ENCODE results near the gene LSM10. TPM values are rescaled to one million over a fixed set of nuclear protein-coding genes. Genes with fewer than 3 reads are reported as not detected.

The LSM10 gene
- total RNA-seq, result 10 to 100 TPM; 24.1 to 24.2 TPM
- long read RNA-seq, transcript LSM10-201 (2 exons, 850 nt), result major isoform, 11 of 12 reads
- long read RNA-seq, partial matches to known transcripts, result 0 of 12 reads
- long read RNA-seq, other reads (novel, unspliced or antisense), result 1 of 12 reads

DNA sequence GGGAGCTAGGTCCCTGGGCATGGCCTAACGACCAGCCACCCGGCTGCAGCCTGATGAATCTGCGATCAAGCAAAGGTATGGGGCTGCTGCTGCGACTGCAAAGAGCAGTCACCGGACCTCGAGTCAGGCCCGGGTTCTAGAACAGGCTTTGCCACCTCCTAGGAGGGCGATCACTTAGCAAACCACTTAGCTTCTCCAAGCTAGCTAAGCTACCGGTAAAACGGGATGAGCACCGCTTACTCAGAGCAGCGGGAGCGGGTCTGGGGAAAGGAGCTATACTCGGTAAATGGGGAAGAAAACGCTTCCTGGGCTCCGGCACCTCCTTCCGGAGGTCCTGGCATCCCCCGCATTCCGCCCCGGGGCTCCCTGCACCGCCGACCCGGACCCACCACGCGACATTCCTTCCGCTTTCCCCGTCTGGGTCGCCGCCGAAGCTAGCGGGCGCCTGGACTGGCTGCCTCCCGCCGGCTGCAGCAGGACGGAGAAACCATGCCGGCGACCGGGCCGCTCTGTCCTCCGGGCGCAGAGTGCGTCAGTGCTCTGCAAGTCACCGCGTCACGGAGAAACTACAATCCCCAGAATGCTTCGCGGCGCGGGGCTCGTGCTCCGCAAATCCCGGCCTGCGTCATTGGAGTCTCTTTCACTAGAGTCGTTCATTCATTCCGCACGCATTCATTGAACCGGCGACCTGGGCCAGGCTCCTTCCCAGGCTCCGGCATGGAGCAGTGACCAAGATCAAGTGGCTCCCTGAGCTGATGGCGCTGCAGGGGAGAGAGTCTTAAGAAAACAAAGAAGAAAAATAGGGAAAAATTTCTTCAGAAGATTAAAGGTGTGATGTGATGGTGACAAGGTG, at the start of gene LSM10:
Gene LSM10, minus strand, starts transcription at position 531 of the 853 bp plus-strand sequence. CDS start 3,779 bp downstream, outside the sequence.
- intact Hi-C loops (cut with DNase I, micrococcal nuclease), result loop anchor here in 1 of 2 donors (10.0 kb wide), 1 partner anchor 1077 kb away; the partner anchor contains the start of gene ZC3H12A
- ATAC-seq (peak; percentile 98), DNase-seq (peak; percentile 93 to 98)

DNA sequence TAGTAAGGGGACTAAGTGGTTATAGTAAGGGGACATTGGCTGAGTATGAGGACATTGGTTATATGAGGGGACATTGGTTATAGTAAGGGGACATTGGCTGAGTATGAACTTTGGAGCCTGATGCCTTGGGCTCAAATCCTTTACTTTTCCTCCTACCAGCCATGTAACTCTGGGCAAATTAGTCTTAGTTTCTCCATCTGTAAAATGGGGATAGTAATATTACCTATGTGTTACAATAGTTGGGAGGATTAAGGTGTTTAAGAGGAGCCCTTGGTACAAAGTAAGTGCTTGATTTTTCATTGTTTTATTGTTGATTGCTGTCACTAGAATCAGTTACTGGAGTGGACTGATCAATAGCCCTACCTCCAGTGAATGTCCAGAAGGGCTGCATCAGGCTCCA, 49.7 kb upstream of the LSM10 start:
- no peak for ATAC-seq
- no peak for DNase-seq
- intact Hi-C loops (cut with DNase I, micrococcal nuclease), result no loop called here

DNA sequence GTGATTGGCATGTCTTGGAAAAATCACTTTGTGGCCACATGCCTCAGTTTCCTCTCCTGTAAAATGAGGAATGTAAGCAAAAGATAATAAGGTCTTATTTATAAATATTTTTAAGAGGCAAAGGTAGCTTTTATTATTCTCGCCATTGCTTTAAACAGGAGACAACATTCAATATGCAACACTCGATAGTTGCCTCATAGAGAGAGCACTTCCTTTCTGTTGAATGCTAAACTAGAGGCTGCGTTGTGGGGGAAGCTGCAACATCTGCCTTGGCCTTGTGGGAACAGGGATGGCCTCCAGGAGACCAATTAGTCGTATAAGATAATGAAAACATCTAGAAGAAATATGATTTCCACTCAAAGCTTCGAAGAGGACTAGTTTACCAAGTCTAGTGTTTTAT, 49.0 kb upstream of the LSM10 start:
- DNase-seq, result no peak
- intact Hi-C loops (cut with DNase I, micrococcal nuclease), result no loop called here
- ATAC-seq, result no peak

DNA sequence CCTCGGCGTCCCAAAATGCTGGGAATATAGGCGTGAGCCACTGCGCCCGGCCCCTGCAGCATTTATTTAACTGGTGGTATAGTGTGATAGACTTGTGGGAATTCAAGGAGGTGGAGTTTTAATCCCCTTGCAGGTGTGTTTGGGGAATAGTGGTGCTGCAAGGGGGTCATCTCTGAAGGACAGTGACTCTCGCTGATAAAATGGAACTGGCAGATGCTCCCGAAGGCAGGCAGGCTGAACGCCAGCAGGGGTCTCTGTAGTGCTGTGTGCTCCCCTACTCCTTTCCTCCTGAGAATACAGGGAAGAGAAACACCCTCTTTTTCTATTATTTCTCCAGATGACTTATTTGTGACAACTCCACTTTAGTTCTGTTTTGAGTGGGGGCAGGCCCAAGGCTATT, 48.6 kb upstream of the LSM10 start:
- DNase-seq (no peak), ATAC-seq (no peak)
- intact Hi-C loops (cut with DNase I, micrococcal nuclease), result no loop called here

DNA sequence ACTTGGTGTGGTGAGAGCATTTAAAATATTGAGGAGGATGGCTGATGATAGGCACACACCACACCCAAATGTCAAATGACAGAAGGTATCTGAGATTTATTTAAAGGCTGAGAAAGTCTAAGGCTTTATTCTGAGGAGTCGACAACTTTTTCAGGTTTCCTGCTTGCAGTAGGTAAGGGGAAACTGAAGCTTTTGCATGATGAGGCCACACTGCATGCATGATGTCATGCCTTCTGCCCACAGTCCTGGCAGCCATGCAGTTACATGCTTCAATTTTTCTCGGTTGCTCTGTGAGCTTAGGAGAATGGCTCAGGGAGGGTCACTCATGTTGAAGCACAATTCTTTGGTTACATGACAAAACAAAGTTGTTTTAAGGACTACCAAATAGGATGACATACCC, 45.6 kb upstream of the LSM10 start:
- ATAC-seq (no peak), DNase-seq (no peak)
- intact Hi-C loops (cut with DNase I, micrococcal nuclease), result no loop called here

DNA sequence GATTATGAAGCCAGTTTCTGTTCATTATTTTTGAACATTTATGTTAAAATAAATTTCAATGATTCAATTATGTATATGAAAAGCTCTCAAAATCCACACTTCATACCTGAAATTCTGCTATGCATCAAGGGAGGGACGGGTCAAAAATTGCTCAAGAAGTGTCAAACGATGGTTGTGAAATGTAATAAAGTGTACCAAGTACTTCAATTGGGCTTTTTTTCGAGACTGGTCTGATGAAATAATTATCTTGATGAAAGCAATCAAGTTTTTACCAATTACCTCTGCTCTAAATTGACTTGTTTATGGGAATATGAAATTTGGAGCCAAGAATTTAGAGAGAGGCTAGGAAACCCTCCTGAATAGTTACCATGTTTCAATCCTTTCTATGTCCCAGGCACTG, 44.6 kb upstream of the LSM10 start:
- DNase-seq (no peak), ATAC-seq (no peak)
- intact Hi-C loops (cut with DNase I, micrococcal nuclease), result no loop called here

DNA sequence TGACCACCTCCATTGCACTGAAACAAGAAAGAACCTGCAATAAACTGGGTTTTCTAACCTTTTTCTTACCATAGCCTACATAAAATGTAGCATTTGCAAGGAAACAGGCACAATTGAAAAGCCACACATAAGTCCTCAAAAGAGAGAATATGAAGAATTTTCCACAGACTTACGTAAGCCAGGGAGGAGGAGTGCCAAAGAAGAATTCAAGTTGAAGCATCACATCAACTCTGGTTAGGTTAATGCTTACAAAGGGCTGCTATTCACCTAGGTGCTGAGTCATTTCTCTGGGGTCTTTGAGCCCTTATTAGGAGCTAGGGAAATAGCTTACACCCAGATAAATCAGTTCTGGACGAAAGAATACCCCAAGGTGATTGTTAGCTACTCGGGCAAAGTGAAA, 42.9 kb upstream of the LSM10 start:
- ATAC-seq (no peak), DNase-seq (no peak)
- intact Hi-C loops (cut with DNase I, micrococcal nuclease), result no loop called here

DNA sequence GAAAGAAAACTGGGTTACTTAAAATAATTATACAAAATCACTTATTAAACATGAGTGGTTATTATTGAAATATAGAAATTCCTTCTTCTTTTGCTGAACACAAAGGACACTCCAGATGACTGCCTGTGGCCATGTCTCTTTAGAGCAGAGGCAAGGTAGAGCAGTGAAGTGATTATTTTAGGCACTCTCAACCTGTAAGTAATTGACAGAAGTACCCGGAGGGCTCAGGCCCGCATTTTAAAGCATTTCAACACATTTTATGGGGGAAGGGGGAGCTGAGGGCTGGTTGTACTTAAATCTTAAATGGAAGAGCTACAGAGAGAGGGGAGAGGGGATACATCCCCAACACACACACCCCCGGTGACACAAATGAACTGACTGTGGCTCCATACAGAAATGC, 42.3 kb upstream of the LSM10 start:
- intact Hi-C loops (cut with DNase I, micrococcal nuclease), result no loop called here

GRCh38 chr1:36438715-36439114, 41.0 kb upstream of the LSM10 start:
- no peak for DNase-seq
- intact Hi-C loops (cut with DNase I, micrococcal nuclease), result no loop called here
- no peak for ATAC-seq

More for the DNA sequence above, 42.3 kb upstream of the LSM10 start:
- ATAC-seq, result no peak
- DNase-seq, result no peak

- ATAC-seq (no peak), DNase-seq (no peak)
- intact Hi-C loops (cut with DNase I, micrococcal nuclease), result no loop called here
Measured at GRCh38 chr1:36436821-36437220, 39.1 kb upstream of the LSM10 start.

DNA sequence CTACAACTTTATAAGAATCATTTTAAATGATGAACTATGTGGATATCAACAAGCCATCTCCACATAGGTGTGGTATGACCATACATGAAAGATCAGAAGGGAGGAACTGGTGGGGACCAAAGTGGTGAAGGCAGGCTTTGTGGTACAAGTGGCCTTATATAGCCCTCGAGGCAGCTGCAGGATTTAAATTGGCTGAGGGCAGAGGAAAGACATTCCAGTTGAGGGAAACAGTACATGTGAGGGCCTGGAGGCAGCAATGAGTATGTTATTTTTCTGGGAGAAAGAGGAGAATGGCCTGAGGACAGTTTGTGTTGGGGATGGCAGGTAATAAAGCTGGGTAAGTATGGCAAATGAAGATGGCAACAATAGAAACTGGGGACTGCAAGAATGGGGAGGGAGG, 35.4 kb upstream of the LSM10 start:
- intact Hi-C loops (cut with DNase I, micrococcal nuclease), result no loop called here
- DNase-seq (no peak), ATAC-seq (no peak)

- ATAC-seq, result no peak
- no peak for DNase-seq
- intact Hi-C loops (cut with DNase I, micrococcal nuclease), result no loop called here
Measured at GRCh38 chr1:36432616-36433015, 34.9 kb upstream of the LSM10 start.

- ATAC-seq, result no peak
- intact Hi-C loops (cut with DNase I, micrococcal nuclease), result no loop called here
- DNase-seq, result no peak
Measured at GRCh38 chr1:36425791-36426190, 28.1 kb upstream of the LSM10 start.

GRCh38 chr1:36421649-36422048, 23.9 kb upstream of the LSM10 start:
- ATAC-seq (no peak), DNase-seq (no peak)
- intact Hi-C loops (cut with DNase I, micrococcal nuclease), result loop anchor here in 1 of 2 donors (5.0 kb wide), 1 partner anchor 79 kb away; no protein-coding TSS in a partner anchor

DNA sequence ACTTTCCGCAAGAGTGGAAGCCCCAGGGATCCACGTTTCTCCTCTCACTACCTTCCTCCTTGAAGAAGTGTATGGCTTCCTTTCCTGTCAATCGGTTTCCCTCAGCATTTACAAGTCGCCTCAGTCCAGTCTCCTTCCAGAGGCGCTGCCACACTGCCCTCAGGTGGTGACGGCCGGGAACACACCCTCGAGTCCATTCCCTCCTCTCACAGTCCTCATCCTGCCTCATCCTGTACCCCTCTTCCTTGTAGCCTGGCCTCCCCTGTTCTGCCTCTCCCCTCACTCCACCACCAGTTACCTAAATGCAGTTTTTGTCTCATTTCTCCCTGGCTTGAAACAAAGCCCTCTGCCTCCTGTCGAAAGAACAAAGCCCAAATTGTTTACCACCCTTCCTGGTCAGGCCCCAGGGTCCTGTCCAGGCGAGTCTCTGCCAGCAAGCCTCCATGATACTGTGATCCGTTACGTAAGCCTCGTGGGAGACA, 23.2 kb upstream of the LSM10 start:
- ATAC-seq, result peak; percentile 91
- DNase-seq, result peak; percentile 75 to 92
- intact Hi-C loops (cut with DNase I, micrococcal nuclease), result loop anchor here in 1 of 2 donors (5.0 kb wide), 1 partner anchor 79 kb away; no protein-coding TSS in a partner anchor

- intact Hi-C loops (cut with DNase I, micrococcal nuclease), result loop anchor here in 1 of 2 donors (5.0 kb wide), 1 partner anchor 78 kb away; no protein-coding TSS in a partner anchor
- no peak for ATAC-seq
- no peak for DNase-seq
Measured at GRCh38 chr1:36420409-36420808, 22.7 kb upstream of the LSM10 start.

GRCh38 chr1:36419569-36419968, 21.9 kb upstream of the LSM10 start:
- intact Hi-C loops (cut with DNase I, micrococcal nuclease), result no loop called here
- ATAC-seq (no peak), DNase-seq (no peak)

DNA sequence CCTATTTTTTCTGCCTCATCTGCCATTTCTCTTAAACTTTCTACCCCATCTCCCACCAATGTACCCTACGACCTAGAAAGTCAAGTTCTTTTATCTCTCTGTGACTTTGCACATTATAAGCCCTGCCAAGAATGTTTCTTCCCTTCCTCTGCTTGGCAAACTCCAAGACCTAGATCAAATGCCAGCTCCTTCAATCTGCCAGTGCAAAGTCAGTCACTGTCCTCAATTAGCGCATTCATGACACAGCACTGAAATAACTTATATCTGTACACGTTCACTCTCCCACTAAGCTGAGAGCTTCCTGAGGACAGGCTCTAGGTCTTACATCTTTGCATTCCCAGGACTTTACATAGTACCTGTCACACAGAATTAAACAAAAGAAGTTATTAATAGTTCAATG, 21.4 kb upstream of the LSM10 start:
- ATAC-seq (no peak), DNase-seq (no peak)
- intact Hi-C loops (cut with DNase I, micrococcal nuclease), result no loop called here

DNA sequence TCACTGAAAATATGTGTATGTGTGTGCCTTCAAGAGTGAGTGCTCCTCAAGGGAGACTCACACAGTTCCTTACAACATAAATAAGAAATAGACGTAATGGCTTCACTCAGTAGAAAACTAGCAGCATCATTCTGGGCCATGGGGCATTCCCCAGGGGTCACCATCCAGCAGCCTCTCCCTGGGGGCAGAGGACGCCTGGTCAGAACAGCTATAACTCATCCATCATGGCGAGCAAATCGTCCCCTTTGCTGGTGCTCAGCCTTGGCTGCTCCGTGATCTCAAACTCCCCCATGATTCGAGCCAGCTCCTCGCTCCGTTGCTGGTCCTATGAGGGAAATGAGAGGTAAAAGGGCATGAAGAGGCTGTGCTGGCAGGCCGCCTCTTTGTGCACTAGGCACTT, 20.2 kb upstream of the LSM10 start:
- no peak for ATAC-seq
- DNase-seq, result no peak
- intact Hi-C loops (cut with DNase I, micrococcal nuclease), result no loop called here

GRCh38 chr1:36415661-36416326, 18.1 kb upstream of the LSM10 start:
- intact Hi-C loops (cut with DNase I, micrococcal nuclease), result no loop called here
- ATAC-seq (peak; percentile 79), DNase-seq (no peak)

Data from left colon (tissue), 2 donors.